ENCODE measurements around the gene KIAA0513. TPM values are rescaled to one million over a fixed set of nuclear protein-coding genes. Genes with fewer than 3 reads are reported as not detected.

KIAA0513 gene
- total RNA-seq, 1 experiment from 2014 or later: 7.8 TPM

GRCh38 chr16:85124636-85125346 lies 97.2 kb downstream of the KIAA0513 start:
- Mint-ChIP-seq H3K27ac (no peak overlapping the region), H3K36me3 (no peaks in the 10 kb centered on the region), H3K4me3 (no peak overlapping the region), H3K9me3 (peaks cover 6% of the 10 kb centered on the region; the same call in 1 of the 2 replicates), H3K4me1 (peaks cover 24% of the 10 kb centered on the region), H3K27me3 (ENCODE audit: low read depth) (no peaks in the 10 kb centered on the region; the same call in 1 of the 2 replicates)
- POLR2A ChIA-PET: interaction anchor here (0.6 kb wide), 1 partner anchor 53 kb away, joined by 5 read pairs; no protein-coding TSS in a partner anchor
- no peak for ATAC-seq
- no peak for DNase-seq (ENCODE audit: low spot score)
- CTCF ChIA-PET: interaction anchor here (0.8 to 7.2 kb wide), 7 partner anchors 10 to 206 kb away, joined by 3 to 81 read pairs (median 4); partner anchors contain the start of gene CIBAR2
- TF ChIP-seq SMAD4 (CRISPR knock-in tag; IDR thresholded peaks at IDR 0.05) (no peak), CREM (CRISPR knock-in tag; IDR thresholded peaks at IDR 0.05) (no peak), E2F5 (CRISPR knock-in tag; IDR thresholded peaks at IDR 0.05) (no peak), IRF1 (CRISPR knock-in tag; IDR thresholded peaks at IDR 0.05) (no peak), ATF6 (CRISPR knock-in tag; IDR thresholded peaks at IDR 0.05) (no peak), NR3C1 (CRISPR knock-in tag; conservative IDR thresholded peaks at IDR 0.05; ENCODE audit: low read depth) (no peak), IRF2 (CRISPR knock-in tag; IDR thresholded peaks at IDR 0.05; ENCODE audit: borderline replicate concordance, low read depth) (no peak), RELA (CRISPR knock-in tag; IDR thresholded peaks at IDR 0.05; ENCODE audit: borderline replicate concordance) (no peak), FOXP4 (CRISPR knock-in tag; IDR thresholded peaks at IDR 0.05) (no peak), ZNF281 (CRISPR knock-in tag; IDR thresholded peaks at IDR 0.05) (no peak), SMAD3 (CRISPR knock-in tag; IDR thresholded peaks at IDR 0.05; ENCODE audit: borderline replicate concordance) (no peak)

- POLR2A ChIA-PET: no interaction called here
- CTCF ChIA-PET: interaction anchor here (0.7 to 7.2 kb wide), 9 partner anchors 11 to 290 kb away, joined by 3 to 81 read pairs (median 5); partner anchors contain the start of gene CIBAR2
- TF ChIP-seq SMAD4 (CRISPR knock-in tag; IDR thresholded peaks at IDR 0.05) (no peak), MYBL2 (CRISPR knock-in tag; IDR thresholded peaks at IDR 0.05) (no peak), ATF3 (CRISPR knock-in tag; conservative IDR thresholded peaks at IDR 0.05) (no peak), SMAD3 (CRISPR knock-in tag; IDR thresholded peaks at IDR 0.05; ENCODE audit: borderline replicate concordance) (no peak), ZNF532 (CRISPR knock-in tag; IDR thresholded peaks at IDR 0.05; ENCODE audit: borderline replicate concordance) (no peak), SOX15 (CRISPR knock-in tag; IDR thresholded peaks at IDR 0.05) (no peak), FOXJ3 (CRISPR knock-in tag; IDR thresholded peaks at IDR 0.05; ENCODE audit: borderline replicate concordance) (no peak)
Measured at GRCh38 chr16:85125570-85126393, 98.2 kb downstream of the KIAA0513 start.

More at GRCh38 chr16:85125570-85126393, 98.2 kb downstream of the KIAA0513 start:
- Mint-ChIP-seq H3K36me3 (no peaks in the 10 kb centered on the region), H3K4me3 (no peak overlapping the region), H3K27ac (no peak overlapping the region), H3K9me3 (peaks cover 6% of the 10 kb centered on the region; the same call in 1 of the 2 replicates), H3K4me1 (peaks cover 33% of the 10 kb centered on the region), H3K27me3 (ENCODE audit: low read depth) (no peaks in the 10 kb centered on the region; the same call in 1 of the 2 replicates)
- ATAC-seq (no peak), DNase-seq (ENCODE audit: low spot score) (no peak)

Data from WTC11 (cell line).